Activated gamma-delta T cell treated with anti-CD3 and anti-CD28 coated beads, Interleukin-2, amount 50 U/mL, for 16 hours (primary cell): ENCODE measurements around the gene RNH1.

Source experiments
- DNase-seq: peaks from one replicate; pipeline ENCODE4 v3.0.0-alpha.2; 2020; ENCODE audit warnings: low read depth

RNH1 gene

GRCh38 chr11:459511-460220, 47.4 kb downstream of the RNH1 start:
- no peak for DNase-seq

- DNase-seq, result no peak
These were observed 49.8 kb downstream of the RNH1 start for GRCh38 chr11:457111-457760.

DNA sequence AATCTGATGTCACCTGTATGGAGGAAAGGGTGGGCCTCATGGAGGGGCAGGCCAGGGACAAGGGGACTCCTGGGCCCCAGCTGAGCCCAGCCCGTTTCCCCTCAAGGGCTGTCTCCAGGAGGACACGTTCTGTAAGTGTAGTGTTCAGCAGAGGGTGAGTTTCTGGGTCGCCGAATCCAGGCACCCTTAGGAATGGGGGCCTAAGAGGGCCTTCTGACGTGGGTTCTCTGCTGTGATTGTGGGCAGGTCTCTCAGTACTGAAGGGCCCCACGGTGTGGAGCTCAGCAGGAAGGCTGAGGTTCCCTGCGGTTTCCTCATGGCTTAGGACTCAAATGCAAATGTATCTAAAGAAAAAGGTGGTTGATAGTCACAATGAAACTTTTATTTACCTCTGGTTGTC, 50.5 kb downstream of the RNH1 start:
- no peak for DNase-seq

GRCh38 chr11:455566-456147, 51.4 kb downstream of the RNH1 start:
- no peak for DNase-seq

DNA sequence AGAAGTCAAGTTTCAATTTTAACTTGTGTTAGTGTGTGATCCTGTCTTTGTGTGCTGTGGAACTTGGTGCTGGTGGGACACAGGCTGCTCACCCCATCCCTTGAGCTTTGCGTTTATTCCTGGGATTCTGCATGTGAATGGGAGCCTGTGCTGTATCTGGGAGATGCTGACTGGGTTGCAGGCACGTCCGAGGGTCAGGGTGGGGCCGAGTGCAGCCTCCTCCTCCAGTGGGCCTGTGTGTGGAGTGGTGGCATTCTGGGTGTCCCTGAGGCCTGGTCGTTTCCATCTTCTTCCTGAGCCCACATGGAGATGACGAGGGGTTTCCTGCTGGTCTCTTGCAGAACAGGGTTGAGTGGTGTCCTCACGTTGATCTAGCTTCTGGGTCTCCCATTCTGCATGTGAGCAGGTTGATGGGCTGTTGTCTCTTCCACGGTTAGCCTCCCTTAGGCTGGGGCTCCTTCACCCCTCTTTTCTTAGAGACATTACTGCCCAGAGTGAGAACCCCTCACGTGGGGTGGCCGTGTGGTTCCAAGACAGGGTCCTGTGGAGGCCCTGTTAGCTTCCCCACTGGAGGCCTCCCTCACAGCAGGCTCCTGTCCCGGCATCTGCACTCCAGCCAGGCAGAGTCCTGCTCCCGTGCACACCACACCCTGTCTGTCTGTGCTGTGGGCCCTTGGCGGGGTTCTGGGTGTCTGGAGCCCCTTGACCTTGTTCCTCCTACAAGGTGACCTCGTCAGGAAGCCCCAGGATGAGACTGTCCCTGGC, 52.1 kb downstream of the RNH1 start:
- no peak for DNase-seq

DNA sequence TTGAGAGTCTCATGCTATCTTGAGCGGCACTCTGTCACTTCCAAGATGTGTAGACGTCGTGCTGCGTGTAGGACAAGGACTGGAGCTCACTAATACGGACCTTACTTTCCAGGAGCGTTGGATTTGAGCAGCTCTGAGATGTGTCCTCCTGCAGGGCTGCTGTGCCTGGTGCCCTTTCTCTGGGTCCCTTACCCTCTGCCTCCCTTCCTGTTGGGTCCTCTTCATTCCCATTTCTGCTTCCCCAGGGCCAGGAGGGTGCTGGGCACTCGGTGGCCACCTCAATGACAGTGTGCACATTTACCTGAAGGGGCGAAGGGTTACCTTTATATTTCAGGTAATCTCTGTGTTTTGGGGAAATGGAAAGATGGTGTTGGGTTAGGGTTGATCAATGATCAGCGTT, 53.0 kb downstream of the RNH1 start:
- no peak for DNase-seq

GRCh38 chr11:453564-453963, 53.5 kb downstream of the RNH1 start:
- no peak for DNase-seq

- DNase-seq, result no peak
These were observed 54.0 kb downstream of the RNH1 start for GRCh38 chr11:452916-453527.

GRCh38 chr11:452203-452744, 54.8 kb downstream of the RNH1 start:
- DNase-seq, result no peak

GRCh38 chr11:451738-452137, 55.3 kb downstream of the RNH1 start:
- DNase-seq, result no peak

- DNase-seq, result peak; percentile 65
These were observed 56.1 kb downstream of the RNH1 start for GRCh38 chr11:450809-451451.

- peak; percentile 92 for DNase-seq
These were observed 56.9 kb downstream of the RNH1 start, which contains the start of gene PTDSS2 for GRCh38 chr11:449889-450808. PTDSS2 (plus strand) TSS chr11:450279; CDS start chr11:450456, 177 bp downstream.

GRCh38 chr11:447923-448731, 58.9 kb downstream of the RNH1 start:
- DNase-seq, result peak; percentile 94

DNA sequence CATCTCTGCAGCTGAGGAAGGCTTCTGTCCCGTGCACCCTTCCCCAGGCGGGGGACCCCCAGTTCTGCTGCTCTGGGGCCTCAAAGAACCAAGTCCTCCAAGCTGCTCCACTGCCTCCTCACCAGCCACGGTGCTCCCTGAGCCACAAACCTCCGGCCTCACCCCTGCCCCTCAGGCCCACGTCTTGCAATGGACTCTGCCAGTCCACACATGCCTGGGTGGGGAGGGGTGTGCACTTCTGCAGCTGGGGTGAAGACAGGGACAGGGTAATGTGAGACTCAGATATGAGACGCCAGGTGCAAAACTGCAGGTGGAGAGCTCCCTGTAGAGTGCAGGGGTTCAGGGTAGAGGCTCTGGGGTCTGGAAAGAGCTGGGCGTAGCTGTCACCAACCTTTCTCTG, 60.2 kb downstream of the RNH1 start:
- no peak for DNase-seq

- no peak for DNase-seq
These were observed 61.1 kb downstream of the RNH1 start for GRCh38 chr11:445765-446588.
